ENCODE results near the gene RBL2.
"Not testable (repeated sequence)": the region's sequence is repeated elsewhere in the genome, so short reads cannot be mapped to it uniquely, and the experiment has no call there.

The RBL2 gene

GRCh38 chr16:53539759-53540718 is 105.8 kb downstream of the RBL2 start:
- not testable (repeated sequence) for DNase-seq
